HepG2 (cell line): ENCODE results near the gene TMEM33.

Experiments used
- ERF ChIP-seq: IDR thresholded peaks from 2 replicates; pipeline ENCODE4 v1.6.1; 2018; ENCODE audit warnings: missing biosample characterization, missing genetic modification reagents
- HDAC1 ChIP-seq: sonication (generic); formaldehyde crosslinking; IDR thresholded peaks from 2 replicates; pipeline ENCODE4 v1.5.1; 2020; ENCODE audit warnings: mild to moderate bottlenecking, missing genetic modification reagents
- KDM5B ChIP-seq: sonication (generic); formaldehyde crosslinking; IDR thresholded peaks from 2 replicates; pipeline ENCODE4 v1.4.0; 2020; ENCODE audit warnings: missing genetic modification reagents, mild to moderate bottlenecking, borderline replicate concordance
- NFE2 ChIP-seq: sonication (generic); formaldehyde crosslinking; IDR thresholded peaks from 2 replicates; pipeline ENCODE4 v1.4.0; 2020; ENCODE audit warnings: missing genetic modification reagents
- RCOR2 ChIP-seq: IDR thresholded peaks from 2 replicates; pipeline ENCODE4 v1.6.1; 2016; ENCODE audit warnings: missing biosample characterization, missing genetic modification reagents
- RELA ChIP-seq: sonication (generic); formaldehyde crosslinking; IDR thresholded peaks from 2 replicates; pipeline ENCODE4 v1.4.0; 2020; ENCODE audit warnings: missing genetic modification reagents
- RFX5 ChIP-seq: IDR thresholded peaks from 2 replicates; pipeline ENCODE4 v1.6.1; 2011; ENCODE audit warnings: low read depth, low read length, improper control_type of control experiment
- TBP ChIP-seq: sonication (generic); formaldehyde crosslinking; IDR thresholded peaks from 2 replicates; pipeline ENCODE4 v1.5.0; 2020; ENCODE audit warnings: missing genetic modification reagents
- TCF12 ChIP-seq, 2 experiments: fragments of 450-650 bp in 1 of 2; sonication (generic) in 1 of 2; formaldehyde crosslinking in 1 of 2; IDR thresholded peaks; 2 replicates each; pipeline versions ENCODE4 v1.6.1 to v1.8.0; 2017 to 2022; ENCODE audit warnings: antibody characterized with exemption in 1 of 2, mild to moderate bottlenecking in 1 of 2, missing genetic modification reagents in 1 of 2, moderate library complexity in 1 of 2
- TF ChIP-seq, protein P1 (sequence below): sonication (generic); formaldehyde crosslinking; IDR thresholded peaks from 2 replicates; pipeline ENCODE4 v1.8.1; 2023; ENCODE audit warnings: mild to moderate bottlenecking, missing genetic modification reagents
- TF ChIP-seq, protein P2 (sequence below): sonication (generic); formaldehyde crosslinking; IDR thresholded peaks from 2 replicates; pipeline ENCODE4 v1.5.0; 2020; ENCODE audit warnings: mild to moderate bottlenecking, missing genetic modification reagents, moderate library complexity
- TF ChIP-seq, protein P3 (sequence below): sonication (generic); formaldehyde crosslinking; IDR thresholded peaks from 2 replicates; pipeline ENCODE4 v1.5.1; 2020; ENCODE audit warnings: mild to moderate bottlenecking, missing genetic modification reagents, moderate library complexity

DNA sequence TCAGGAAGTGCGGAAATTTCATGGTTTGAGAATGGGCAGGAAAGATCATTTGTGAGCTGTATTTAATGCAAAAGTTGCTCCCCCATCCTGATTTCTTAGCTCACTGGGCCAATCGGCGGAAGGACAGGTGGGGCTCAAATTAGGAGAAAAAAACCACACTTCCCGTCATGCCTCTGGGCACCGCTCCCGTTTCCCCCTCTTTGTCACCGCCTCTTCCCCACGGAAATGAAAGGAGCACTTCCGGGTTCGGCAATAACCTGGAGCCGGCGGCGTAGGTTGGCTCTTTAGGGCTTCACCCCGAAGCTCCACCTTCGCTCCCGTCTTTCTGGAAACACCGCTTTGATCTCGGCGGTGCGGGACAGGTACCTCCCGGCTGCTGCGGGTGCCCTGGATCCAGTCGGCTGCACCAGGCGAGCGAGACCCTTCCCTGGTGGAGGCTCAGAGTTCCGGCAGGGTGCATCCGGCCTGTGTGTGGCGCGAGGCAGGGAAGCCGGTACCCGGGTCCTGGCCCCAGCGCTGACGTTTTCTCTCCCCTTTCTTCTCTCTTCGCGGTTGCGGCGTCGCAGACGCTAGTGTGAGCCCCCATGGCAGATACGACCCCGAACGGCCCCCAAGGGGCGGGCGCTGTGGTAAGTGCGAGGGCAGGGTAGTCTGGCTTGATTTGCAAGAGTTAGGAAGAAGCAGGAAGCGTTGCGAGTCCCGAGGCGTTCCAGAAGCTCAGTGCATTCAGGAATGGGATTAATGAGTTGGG lies at the start of gene TMEM33:
- TF ChIP-seq, protein P1, sequence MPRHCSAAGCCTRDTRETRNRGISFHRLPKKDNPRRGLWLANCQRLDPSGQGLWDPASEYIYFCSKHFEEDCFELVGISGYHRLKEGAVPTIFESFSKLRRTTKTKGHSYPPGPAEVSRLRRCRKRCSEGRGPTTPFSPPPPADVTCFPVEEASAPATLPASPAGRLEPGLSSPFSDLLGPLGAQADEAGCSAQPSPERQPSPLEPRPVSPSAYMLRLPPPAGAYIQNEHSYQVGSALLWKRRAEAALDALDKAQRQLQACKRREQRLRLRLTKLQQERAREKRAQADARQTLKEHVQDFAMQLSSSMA (CRISPR knock-in tag) = peak; percentile 60
- TF ChIP-seq TCF12 (IDR thresholded peaks at IDR 0.05) (no peak), TCF12 (CRISPR knock-in tag; IDR thresholded peaks at IDR 0.05) (no peak), NFE2 (CRISPR knock-in tag) (no peak), TBP (CRISPR knock-in tag) (no peak), RCOR2 (CRISPR knock-in tag) (no peak), ERF (CRISPR knock-in tag) (no peak; the same call in 1 of the 2 replicates), RELA (CRISPR knock-in tag) (0 out of 2 replicates have a peak, but pooled peaks have one; percentile 51), KDM5B (CRISPR knock-in tag) (peak; percentile 53; the same call in 1 of the 2 replicates), RFX5 (no peak), HDAC1 (peak; percentile 79)
- TF ChIP-seq, protein P2, sequence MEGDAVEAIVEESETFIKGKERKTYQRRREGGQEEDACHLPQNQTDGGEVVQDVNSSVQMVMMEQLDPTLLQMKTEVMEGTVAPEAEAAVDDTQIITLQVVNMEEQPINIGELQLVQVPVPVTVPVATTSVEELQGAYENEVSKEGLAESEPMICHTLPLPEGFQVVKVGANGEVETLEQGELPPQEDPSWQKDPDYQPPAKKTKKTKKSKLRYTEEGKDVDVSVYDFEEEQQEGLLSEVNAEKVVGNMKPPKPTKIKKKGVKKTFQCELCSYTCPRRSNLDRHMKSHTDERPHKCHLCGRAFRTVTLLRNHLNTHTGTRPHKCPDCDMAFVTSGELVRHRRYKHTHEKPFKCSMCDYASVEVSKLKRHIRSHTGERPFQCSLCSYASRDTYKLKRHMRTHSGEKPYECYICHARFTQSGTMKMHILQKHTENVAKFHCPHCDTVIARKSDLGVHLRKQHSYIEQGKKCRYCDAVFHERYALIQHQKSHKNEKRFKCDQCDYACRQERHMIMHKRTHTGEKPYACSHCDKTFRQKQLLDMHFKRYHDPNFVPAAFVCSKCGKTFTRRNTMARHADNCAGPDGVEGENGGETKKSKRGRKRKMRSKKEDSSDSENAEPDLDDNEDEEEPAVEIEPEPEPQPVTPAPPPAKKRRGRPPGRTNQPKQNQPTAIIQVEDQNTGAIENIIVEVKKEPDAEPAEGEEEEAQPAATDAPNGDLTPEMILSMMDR (CRISPR knock-in tag) = 0 out of 2 replicates have a peak, but pooled peaks have one; percentile 3
- TF ChIP-seq, protein P3, sequence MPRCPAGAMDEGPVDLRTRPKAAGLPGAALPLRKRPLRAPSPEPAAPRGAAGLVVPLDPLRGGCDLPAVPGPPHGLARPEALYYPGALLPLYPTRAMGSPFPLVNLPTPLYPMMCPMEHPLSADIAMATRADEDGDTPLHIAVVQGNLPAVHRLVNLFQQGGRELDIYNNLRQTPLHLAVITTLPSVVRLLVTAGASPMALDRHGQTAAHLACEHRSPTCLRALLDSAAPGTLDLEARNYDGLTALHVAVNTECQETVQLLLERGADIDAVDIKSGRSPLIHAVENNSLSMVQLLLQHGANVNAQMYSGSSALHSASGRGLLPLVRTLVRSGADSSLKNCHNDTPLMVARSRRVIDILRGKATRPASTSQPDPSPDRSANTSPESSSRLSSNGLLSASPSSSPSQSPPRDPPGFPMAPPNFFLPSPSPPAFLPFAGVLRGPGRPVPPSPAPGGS = no peak
